PC-9 (cell line): ENCODE results near the gene RHO.

Experiments
- EZH2 ChIP-seq: fragments of 200-600 bp; sonication (generic); IDR thresholded peaks from 2 replicates; pipeline ENCODE4 v1.8.0; 2017; ENCODE audit warnings: antibody characterized with exemption, low read depth
- TF ChIP-seq, protein P1 (sequence below): fragments of 200-600 bp; sonication (generic); conservative IDR thresholded peaks from 2 replicates; pipeline ENCODE4 v1.6.1; 2017; ENCODE audit warnings: mixed run types, antibody characterized with exemption, mild to moderate bottlenecking, moderate library complexity

- TF ChIP-seq, protein P1, sequence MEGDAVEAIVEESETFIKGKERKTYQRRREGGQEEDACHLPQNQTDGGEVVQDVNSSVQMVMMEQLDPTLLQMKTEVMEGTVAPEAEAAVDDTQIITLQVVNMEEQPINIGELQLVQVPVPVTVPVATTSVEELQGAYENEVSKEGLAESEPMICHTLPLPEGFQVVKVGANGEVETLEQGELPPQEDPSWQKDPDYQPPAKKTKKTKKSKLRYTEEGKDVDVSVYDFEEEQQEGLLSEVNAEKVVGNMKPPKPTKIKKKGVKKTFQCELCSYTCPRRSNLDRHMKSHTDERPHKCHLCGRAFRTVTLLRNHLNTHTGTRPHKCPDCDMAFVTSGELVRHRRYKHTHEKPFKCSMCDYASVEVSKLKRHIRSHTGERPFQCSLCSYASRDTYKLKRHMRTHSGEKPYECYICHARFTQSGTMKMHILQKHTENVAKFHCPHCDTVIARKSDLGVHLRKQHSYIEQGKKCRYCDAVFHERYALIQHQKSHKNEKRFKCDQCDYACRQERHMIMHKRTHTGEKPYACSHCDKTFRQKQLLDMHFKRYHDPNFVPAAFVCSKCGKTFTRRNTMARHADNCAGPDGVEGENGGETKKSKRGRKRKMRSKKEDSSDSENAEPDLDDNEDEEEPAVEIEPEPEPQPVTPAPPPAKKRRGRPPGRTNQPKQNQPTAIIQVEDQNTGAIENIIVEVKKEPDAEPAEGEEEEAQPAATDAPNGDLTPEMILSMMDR: no peak
- no peak for TF ChIP-seq EZH2
Observed at GRCh38 chr3:129539206-129539605, 10.8 kb downstream of the RHO start.
